HG03159 (cell line): ENCODE data around the gene USP5.

ENCODE experiments used
- ATAC-seq: cut with Tn5 transposase; IDR thresholded peaks from one replicate; pipeline ENCODE4 v1.9.1; 2021; ENCODE audit warnings: mild to moderate bottlenecking, moderate library complexity; ENCODE audit not compliant: unreplicated experiment

USP5 gene, protein sequence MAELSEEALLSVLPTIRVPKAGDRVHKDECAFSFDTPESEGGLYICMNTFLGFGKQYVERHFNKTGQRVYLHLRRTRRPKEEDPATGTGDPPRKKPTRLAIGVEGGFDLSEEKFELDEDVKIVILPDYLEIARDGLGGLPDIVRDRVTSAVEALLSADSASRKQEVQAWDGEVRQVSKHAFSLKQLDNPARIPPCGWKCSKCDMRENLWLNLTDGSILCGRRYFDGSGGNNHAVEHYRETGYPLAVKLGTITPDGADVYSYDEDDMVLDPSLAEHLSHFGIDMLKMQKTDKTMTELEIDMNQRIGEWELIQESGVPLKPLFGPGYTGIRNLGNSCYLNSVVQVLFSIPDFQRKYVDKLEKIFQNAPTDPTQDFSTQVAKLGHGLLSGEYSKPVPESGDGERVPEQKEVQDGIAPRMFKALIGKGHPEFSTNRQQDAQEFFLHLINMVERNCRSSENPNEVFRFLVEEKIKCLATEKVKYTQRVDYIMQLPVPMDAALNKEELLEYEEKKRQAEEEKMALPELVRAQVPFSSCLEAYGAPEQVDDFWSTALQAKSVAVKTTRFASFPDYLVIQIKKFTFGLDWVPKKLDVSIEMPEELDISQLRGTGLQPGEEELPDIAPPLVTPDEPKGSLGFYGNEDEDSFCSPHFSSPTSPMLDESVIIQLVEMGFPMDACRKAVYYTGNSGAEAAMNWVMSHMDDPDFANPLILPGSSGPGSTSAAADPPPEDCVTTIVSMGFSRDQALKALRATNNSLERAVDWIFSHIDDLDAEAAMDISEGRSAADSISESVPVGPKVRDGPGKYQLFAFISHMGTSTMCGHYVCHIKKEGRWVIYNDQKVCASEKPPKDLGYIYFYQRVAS

DNA sequence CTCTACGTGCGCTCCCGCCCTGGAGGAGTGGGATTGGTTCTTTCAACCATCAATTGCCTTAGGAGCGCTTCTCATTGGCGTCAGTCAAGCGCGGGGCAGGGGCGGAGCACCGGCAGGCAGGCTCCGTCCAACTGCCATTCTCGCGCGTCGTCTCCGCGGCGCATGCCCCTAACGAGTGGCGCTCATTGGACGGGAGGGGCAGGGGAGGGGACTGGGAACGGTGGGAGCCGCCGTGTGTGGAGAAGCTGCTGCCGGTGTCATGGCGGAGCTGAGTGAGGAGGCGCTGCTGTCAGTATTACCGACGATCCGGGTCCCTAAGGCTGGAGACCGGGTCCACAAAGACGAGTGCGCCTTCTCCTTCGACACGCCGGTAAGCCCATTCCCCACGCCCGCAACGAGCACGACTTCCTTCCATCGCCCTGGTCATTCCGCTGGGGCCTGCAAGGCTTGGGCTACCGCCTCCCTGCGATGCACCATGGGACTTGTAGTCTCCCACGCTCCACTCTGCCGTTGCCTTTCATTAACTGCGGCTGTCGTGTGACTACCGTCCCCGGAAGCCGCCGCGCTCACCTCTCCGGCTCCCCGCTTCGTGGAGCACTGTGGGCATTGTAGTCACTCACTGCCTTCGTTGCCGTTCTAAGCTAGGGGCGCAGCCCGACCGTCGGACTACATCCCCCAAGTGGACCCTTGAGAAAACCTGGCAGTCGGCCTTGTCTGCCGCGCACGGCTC is at the start of gene USP5:
Gene USP5 (plus strand): TSS at position 230 of the 730 bp plus-strand sequence. CDS start 30 bp downstream, at position 260.
- ATAC-seq, result peak; percentile 68

- no peak for ATAC-seq
These were observed 44.8 kb upstream of the USP5 start for GRCh38 chr12:6807170-6807569.

- no peak for ATAC-seq
These were observed 42.9 kb upstream of the USP5 start for GRCh38 chr12:6809056-6809455.

- ATAC-seq, result no peak
These were observed 41.2 kb upstream of the USP5 start for GRCh38 chr12:6810758-6811157.

- ATAC-seq, result no peak
These were observed 38.6 kb upstream of the USP5 start for GRCh38 chr12:6813363-6813762.

GRCh38 chr12:6816598-6816997 is 35.4 kb upstream of the USP5 start:
- ATAC-seq, result no peak

DNA sequence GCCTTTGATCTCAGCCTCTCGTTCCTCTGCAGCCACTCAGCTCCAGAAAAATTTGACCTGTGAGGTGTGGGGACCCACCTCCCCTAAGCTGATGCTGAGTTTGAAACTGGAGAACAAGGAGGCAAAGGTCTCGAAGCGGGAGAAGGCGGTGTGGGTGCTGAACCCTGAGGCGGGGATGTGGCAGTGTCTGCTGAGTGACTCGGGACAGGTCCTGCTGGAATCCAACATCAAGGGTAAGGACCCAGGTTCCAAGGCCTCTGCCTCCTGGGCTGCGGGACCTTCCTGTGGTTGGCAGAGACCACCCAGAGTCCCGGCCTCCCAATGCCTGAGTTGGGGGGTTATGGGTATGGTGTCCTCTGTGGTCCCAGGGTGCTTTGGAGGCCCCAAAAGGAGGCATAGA is 34.9 kb upstream of the USP5 start:
- no peak for ATAC-seq

DNA sequence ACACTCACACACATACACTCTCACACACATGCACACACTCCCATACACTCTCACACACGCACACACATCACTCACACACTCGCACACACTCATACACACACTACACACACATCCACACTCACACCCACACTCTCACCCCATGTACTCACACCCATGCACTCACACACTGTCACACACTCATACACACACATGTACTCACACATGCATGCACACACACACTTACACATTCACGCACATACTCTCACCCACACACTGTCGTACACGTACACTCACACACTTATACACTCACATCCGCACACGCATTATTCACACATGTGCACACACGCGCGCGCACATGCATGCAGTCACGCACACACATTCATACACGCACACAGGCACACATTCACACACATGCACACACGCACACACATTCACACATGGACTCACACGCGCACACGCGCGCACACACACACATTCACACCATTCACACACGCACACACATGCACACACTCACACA is 34.2 kb upstream of the USP5 start:
- ATAC-seq, result no peak

GRCh38 chr12:6818222-6818621 is 33.7 kb upstream of the USP5 start:
- no peak for ATAC-seq

- no peak for ATAC-seq
These were observed 33.3 kb upstream of the USP5 start for GRCh38 chr12:6818645-6819044.

DNA sequence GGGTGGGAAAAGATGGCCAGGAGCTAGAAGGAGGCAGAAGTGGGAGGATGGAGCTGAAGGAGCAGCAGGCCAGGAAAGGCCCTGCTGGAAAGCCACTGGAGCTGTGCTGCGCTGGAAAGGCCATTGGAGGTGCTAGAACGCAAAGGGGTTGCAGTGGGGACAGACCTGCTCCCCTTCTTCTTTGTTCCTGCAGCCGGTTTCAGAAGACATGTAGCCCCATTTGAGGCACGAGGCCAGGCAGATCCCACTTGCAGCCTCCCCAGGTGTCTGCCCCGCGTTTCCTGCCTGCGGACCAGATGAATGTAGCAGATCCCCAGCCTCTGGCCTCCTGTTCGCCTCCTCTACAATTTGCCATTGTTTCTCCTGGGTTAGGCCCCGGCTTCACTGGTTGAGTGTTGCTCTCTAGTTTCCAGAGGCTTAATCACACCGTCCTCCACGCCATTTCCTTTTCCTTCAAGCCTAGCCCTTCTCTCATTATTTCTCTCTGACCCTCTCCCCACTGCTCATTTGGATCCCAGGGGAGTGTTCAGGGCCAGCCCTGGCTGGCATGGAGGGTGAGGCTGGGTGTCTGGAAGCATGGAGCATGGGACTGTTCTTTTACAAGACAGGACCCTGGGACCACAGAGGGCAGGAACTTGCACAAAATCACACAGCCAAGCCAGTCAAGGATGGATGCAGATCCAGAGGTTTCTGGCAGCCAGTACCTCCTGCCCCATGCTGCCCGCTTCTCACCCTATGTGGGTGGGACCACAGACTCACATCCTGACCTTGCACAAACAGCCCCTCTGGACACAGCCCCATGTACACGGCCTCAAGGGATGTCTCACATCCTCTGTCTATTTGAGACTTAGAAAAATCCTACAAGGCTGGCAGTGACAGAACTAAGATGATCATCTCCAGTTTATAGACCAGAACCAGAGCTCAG is 32.6 kb upstream of the USP5 start:
- ATAC-seq, result no peak

GRCh38 chr12:6820166-6820565 is 31.8 kb upstream of the USP5 start:
- ATAC-seq, result no peak

DNA sequence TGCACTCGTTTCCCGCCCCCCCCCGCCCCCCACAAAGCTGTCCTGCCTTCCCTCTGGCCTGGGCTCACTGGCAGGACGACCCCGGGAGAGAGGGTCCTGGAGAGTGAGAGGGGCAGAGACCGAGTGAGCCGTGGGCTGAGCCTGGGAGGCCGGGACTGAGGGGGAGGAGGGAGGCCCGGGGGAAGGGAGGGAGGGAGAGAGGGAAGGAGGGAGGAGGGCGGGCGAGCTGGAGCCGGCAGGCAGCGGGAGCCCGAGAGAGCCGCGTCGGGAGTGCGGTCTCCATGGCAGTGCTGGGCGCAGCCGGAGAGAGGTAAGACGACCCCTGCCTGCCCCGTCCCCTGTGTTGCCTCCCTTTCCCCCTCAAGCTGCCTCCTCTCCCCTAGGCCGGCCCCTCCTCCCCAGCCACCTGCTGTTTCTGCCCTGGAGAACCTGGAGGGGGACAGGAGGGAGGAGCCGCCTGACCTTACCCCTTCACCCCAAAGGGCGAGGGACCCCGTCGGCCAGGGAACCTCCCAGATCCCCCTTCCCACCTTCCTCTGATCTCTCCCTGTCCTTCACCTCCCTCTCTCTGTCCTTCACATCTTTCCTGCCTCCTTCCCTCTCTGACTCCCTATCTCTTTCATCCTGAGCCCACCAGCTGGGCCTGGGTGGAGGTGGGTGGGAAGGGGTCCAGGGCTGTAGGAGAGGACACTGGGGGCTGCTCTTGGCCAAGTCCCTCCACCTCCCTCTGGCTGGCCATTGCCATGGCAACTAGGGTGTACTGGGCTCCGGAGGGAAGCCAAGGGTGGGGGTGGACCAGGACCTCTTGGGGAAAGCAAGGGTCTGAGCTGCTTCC is 30.1 kb upstream of the USP5 start, which contains the start of gene GPR162:
Gene GPR162 (plus strand): TSS at position 231 of the 835 bp plus-strand sequence. CDS start 2,078 bp downstream, outside the sequence.
- no peak for ATAC-seq

DNA sequence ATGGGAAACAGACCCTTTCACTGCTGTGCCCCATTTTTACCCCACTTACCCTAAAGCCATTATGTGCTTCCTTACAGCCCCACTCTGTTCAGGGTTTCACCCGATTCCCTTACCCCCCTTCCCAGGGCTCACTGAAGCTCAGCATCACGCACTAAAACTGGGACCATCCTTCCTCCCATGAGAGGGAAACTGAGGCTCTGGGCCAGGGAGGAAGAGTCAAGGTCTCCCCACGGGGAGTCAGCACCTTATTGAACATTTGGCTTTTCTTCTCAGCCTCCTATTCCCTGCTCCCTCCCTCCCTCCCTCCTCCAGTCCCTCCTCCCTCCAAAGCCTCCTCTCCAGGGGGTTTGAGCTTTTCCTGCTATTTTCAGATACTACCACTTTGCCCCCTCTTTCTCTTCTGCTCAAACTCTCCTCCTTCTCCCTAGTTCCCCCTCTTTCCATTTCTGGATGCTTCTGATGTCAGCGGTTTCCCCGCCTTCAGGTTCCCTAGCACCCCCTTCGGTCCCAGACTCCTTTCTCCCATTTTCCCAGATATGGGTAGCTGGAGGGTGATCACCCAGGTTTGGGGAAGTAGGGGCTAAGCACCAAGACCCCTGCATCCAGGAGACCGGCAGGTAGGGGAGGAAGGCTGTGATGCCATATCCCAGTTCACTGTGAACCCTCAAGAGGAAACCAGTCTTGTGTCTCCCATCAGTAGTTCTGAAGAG is 29.4 kb upstream of the USP5 start:
- ATAC-seq, result no peak

- ATAC-seq, result no peak
These were observed 28.5 kb upstream of the USP5 start for GRCh38 chr12:6823182-6824084.

DNA sequence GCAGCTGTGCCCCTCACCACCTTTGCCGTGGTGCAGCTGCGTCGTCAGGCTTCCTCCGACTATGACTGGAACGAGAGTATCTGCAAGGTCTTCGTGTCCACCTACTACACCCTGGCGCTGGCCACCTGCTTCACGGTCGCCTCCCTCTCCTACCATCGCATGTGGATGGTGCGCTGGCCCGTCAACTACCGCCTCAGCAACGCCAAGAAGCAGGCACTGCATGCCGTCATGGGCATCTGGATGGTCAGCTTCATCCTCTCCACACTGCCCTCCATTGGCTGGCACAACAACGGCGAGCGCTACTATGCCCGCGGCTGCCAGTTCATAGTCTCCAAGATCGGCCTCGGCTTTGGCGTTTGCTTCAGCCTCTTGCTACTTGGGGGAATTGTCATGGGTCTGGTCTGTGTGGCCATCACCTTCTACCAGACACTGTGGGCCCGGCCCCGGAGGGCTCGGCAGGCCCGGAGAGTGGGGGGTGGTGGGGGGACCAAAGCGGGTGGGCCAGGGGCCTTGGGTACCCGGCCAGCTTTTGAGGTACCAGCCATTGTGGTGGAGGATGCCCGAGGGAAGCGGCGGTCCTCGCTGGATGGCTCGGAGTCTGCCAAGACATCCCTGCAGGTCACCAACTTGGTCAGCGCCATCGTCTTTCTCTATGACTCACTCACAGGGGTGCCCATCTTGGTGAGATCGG is 27.7 kb upstream of the USP5 start:
- no peak for ATAC-seq

GRCh38 chr12:6824901-6825381 is 27.0 kb upstream of the USP5 start:
- ATAC-seq, result no peak
